Right ventricle myocardium inferior (tissue), 1 donor: ENCODE data around the gene GNAS-AS1. TPM values are rescaled to one million over a fixed set of nuclear protein-coding genes. Genes with fewer than 3 reads are reported as not detected.

Source experiments
- ATAC-seq: fragments of 200-7000 bp; cut with Tn5 transposase; one replicate; pipeline ENCODE4 v1.9.1; 2020; ENCODE audit warnings: mild to moderate bottlenecking, moderate library complexity
- DNase-seq: peaks from one replicate; pipeline ENCODE4 v3.0.0; 2021; ENCODE audit errors: missing footprints
- intact Hi-C: fragments of 100-400 bp; cut with DNase I; formaldehyde crosslinking; loops from one replicate; pipeline ENCODE4 v1.11.0; 2022
- microRNA-seq: library from miRNA; unstranded; fragments of <30 nt; microRNA quantifications from one replicate; pipeline ENCODE4 v1.2.0, GENCODE V29; 2020
- total RNA-seq: library from RNA; stranded (reverse); fragmentation: NEBNext Ultra II Directional; extraction: Animal tissue kit (Norgen Biotek cat#: 25700); gene quantifications from one replicate; pipeline ENCODE4 v1.2.1, GENCODE V29; 2021
- donor health status: DM: no; HTN: yes; CAD: no; lungs with severe emphysema.

Gene GNAS-AS1
- total RNA-seq, 1 donor from 2014 or later: 0.38 TPM

DNA sequence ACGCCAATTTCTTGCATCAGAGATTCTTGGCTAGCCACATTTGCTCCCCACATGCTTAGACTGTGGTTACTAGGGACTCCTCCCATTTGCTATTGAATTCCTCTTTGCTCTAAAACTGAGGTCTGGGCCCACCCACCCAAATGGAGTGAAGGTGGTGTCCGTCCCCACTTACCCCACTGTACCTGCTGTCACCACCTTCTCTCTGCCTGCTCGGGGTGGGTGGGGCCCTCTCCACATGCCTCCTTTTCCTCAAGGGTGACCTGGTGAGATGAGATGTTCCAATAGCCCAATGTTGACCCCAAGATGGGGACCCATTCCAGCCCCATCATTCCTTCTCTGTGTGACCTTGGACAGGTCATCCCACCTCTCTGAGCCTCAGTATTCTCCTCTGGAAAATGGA lies 74.6 kb downstream of the GNAS-AS1 start:
- no peak for DNase-seq
- intact Hi-C loops: no loop called here
- ATAC-seq: no peak

DNA sequence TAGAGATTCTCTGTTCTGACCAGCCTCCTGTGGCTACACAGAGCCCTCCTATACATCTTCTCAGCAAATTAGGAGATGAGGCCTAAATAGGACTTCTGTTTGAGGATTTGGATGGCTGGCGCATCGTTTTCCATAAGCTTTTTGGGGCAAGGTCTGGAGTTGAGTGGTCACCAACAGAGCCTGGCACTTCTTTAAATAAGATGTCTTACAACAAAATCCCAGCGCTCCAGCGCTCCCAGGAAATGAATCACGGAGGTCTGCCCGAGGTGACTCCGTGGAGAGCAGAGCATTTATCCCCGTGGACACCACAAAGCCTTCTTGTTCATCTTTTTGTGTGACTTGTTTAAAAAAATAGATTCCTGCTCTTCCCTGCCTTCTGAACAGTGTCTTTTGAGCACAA lies 75.3 kb downstream of the GNAS-AS1 start:
- no peak for DNase-seq
- intact Hi-C loops: no loop called here
- no peak for ATAC-seq

DNA sequence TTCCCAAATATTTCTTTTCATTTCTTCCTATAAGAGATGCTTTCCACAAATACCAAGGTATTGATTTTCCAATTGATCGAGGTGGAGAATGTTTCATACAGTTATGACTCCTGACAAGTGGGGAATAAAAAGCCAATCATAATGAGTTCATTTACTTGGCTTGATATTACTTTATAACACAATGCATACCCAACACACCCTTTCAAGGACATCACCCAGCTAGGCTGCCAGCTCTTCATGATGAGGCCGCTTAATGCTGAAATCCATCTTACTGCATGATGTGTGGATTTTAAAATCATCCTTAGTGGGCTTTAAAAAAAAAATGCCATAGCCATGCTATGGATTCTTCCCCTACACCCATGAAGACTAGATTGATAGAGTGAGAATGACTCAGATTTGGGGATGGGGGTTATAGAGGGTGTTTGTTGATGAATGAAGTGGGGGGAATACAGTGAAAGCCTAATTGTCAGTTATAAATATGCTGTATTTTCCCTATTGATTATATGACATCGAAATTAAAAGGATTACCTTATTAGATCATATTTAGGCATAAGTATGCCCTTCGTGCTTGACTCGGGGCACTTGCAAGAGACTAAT lies 75.9 kb downstream of the GNAS-AS1 start:
- DNase-seq: no peak
- ATAC-seq: no peak
- intact Hi-C loops: no loop called here

DNA sequence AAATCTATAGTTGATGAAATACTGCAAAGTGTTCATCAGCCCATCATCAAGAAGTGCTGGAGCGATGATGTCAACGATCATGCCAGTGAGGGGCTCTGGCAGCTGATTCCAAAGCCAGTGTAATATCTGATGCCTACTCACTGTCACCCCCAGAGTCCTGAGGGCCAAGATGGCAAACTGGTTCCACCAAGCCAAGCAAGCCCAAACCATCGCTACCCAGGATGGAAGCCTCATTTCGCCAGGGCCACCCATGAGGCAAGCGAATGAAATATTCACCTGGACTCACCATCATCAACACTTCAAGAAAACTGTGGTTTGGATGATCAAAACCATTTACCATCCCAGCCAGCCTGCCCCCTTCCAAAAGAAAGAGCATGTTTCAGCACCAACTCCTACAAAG lies 76.5 kb downstream of the GNAS-AS1 start:
- no peak for DNase-seq
- intact Hi-C loops: no loop called here
- ATAC-seq: no peak

DNA sequence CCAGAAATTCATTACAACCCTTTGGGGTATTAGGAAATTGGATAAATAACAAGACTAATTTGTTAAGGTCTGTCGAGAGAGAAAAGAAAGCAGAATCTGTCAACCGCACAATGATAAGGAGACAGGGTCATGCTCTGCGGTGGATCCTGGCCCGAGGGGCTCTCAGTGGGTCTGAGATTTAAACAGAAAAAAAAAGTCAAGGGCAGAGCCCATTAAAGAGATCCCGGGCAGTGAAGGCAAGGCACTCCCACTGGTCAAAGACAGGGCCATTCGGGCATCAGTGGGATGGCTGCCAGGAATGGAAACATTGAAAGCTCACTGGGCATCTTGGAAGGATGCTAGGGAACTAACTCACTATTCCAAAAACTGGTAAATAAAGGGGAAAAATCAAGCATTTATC lies 77.9 kb downstream of the GNAS-AS1 start:
- intact Hi-C loops: no loop called here
- DNase-seq: no peak
- ATAC-seq: no peak

Small RNAs within 50 kb of the gene (microRNA-seq; reads per million reads assigned to microRNA genes)
- not detected for gene MIR298

Other genes starting within 250 kb of the GNAS-AS1 start
- 23.8 TPM for gene STX16, start 199.6 kb downstream of the GNAS-AS1 start, total RNA-seq
- gene NPEPL1, start 158.1 kb downstream of the GNAS-AS1 start, total RNA-seq: 23.3 TPM
- 1,475 TPM for gene GNAS, start 1.8 kb upstream of the GNAS-AS1 start, total RNA-seq
- 30.6 TPM for gene NELFCD, start 130.4 kb upstream of the GNAS-AS1 start, total RNA-seq
- 138 TPM for gene CTSZ, start 156.4 kb upstream of the GNAS-AS1 start, total RNA-seq
- gene TUBB1, start 168.5 kb upstream of the GNAS-AS1 start, total RNA-seq: 0.27 TPM
- gene ATP5F1E, start 181.4 kb upstream of the GNAS-AS1 start, total RNA-seq: 132 TPM
- 45.7 TPM for gene PRELID3B, start 191.9 kb upstream of the GNAS-AS1 start, total RNA-seq